SK-N-SH treated with all-trans-retinoic acid at 6 μM for 48 hours (cell line): Measurements from ENCODE around the gene LBHD1.
"Not testable (repeated sequence)": the region's sequence is repeated elsewhere in the genome, so short reads cannot be mapped to it uniquely, and the experiment has no call there.

Experiments used
- ATAC-seq: fragments of 200-7000 bp; cut with Tn5 transposase; 3 replicates; pipeline ENCODE4 v1.9.1; 2020; ENCODE audit warnings: mild to moderate bottlenecking, moderate library complexity
- ARNTL ChIP-seq: fragments of 450-650 bp; formaldehyde crosslinking; IDR thresholded peaks from 2 replicates; pipeline ENCODE4 v1.5.0; 2020; ENCODE audit warnings: low read depth, mild to moderate bottlenecking, moderate library complexity, borderline replicate concordance
- BACH2 ChIP-seq: fragments of 250-450 bp; sonication (Bioruptor Pico); IDR thresholded peaks from 2 replicates; pipeline ENCODE4 v1.9.0; 2021; ENCODE audit warnings: mild to moderate bottlenecking, borderline replicate concordance
- CSDC2 ChIP-seq: fragments of 250-450 bp; sonication (Bioruptor Pico); IDR thresholded peaks from 2 replicates; pipeline ENCODE4 v1.5.0; 2020; ENCODE audit warnings: mild to moderate bottlenecking, moderate library complexity
- ESRRG ChIP-seq: fragments of 250-450 bp; sonication (Bioruptor Pico); IDR thresholded peaks from 2 replicates; pipeline ENCODE4 v1.6.1; 2021; ENCODE audit warnings: mild to moderate bottlenecking
- GLIS3 ChIP-seq: fragments of 250-450 bp; sonication (Bioruptor Pico); IDR thresholded peaks from 2 replicates; pipeline ENCODE4 v1.5.0; 2020; ENCODE audit warnings: mild to moderate bottlenecking, moderate library complexity
- ISL1 ChIP-seq: fragments of 250-450 bp; sonication (Bioruptor Pico); IDR thresholded peaks from 2 replicates; pipeline ENCODE4 v2.1.2; 2022; ENCODE audit warnings: mild to moderate bottlenecking, moderate library complexity
- PPARA ChIP-seq: fragments of 250-450 bp; sonication (Bioruptor Pico); IDR thresholded peaks from 2 replicates; pipeline ENCODE4 v1.5.0; 2020; ENCODE audit warnings: mild to moderate bottlenecking, borderline replicate concordance
- RARB ChIP-seq: fragments of 250-450 bp; sonication (Bioruptor Pico); IDR thresholded peaks from 2 replicates; pipeline ENCODE4 v1.8.0; 2021; ENCODE audit warnings: mild to moderate bottlenecking, moderate library complexity
- SNAI2 ChIP-seq: fragments of 250-450 bp; sonication (Bioruptor Pico); IDR thresholded peaks from 2 replicates; pipeline ENCODE4 v1.5.0; 2020; ENCODE audit warnings: mild to moderate bottlenecking, moderate library complexity
- TCF4 ChIP-seq: fragments of 250-450 bp; sonication (Bioruptor Pico); IDR thresholded peaks from 2 replicates; pipeline ENCODE4 v1.8.0; 2021; ENCODE audit warnings: mild to moderate bottlenecking, moderate library complexity, borderline replicate concordance
- TOX ChIP-seq: fragments of 250-450 bp; sonication (Bioruptor Pico); IDR thresholded peaks from 2 replicates; pipeline ENCODE4 v1.8.0; 2021; ENCODE audit warnings: mild to moderate bottlenecking, moderate library complexity, borderline replicate concordance
- ZFP3 ChIP-seq: fragments of 250-450 bp; sonication (Bioruptor Pico); IDR thresholded peaks from 2 replicates; pipeline ENCODE4 v1.5.0; 2020; ENCODE audit warnings: mild to moderate bottlenecking, moderate library complexity
- ZFP30 ChIP-seq: fragments of 450-650 bp; formaldehyde crosslinking; IDR thresholded peaks from 2 replicates; pipeline ENCODE4 v1.5.0; 2022; ENCODE audit warnings: mild to moderate bottlenecking, moderate library complexity
- ZNF565 ChIP-seq: fragments of 450-650 bp; formaldehyde crosslinking; conservative IDR thresholded peaks from 2 replicates; pipeline ENCODE4 v1.5.0; 2020; ENCODE audit warnings: low read depth, mild to moderate bottlenecking, moderate library complexity
- ZNF70 ChIP-seq: fragments of 450-650 bp; formaldehyde crosslinking; IDR thresholded peaks from 2 replicates; pipeline ENCODE4 v1.5.0; 2020; ENCODE audit warnings: mild to moderate bottlenecking, moderate library complexity
- ZNF8 ChIP-seq: fragments of 450-650 bp; formaldehyde crosslinking; IDR thresholded peaks from 2 replicates; pipeline ENCODE4 v1.5.0; 2020; ENCODE audit warnings: mild to moderate bottlenecking, moderate library complexity
- TF ChIP-seq, protein P1 (sequence below): fragments of 250-450 bp; sonication (Bioruptor Pico); IDR thresholded peaks from 2 replicates; pipeline ENCODE4 v1.8.0; 2021; ENCODE audit warnings: low read depth, mild to moderate bottlenecking, moderate library complexity, borderline replicate concordance
- TF ChIP-seq, protein P2 (sequence below): fragments of 250-450 bp; sonication (Bioruptor Pico); IDR thresholded peaks from 2 replicates; pipeline ENCODE4 v1.5.0; 2020; ENCODE audit warnings: mild to moderate bottlenecking, moderate library complexity
- TF ChIP-seq, protein P3 (sequence below): fragments of 250-450 bp; sonication (Bioruptor Pico); IDR thresholded peaks from 2 replicates; pipeline ENCODE4 v1.8.0; 2020; ENCODE audit warnings: mild to moderate bottlenecking, moderate library complexity, borderline replicate concordance
- TF ChIP-seq, protein P4 (sequence below): fragments of 250-450 bp; sonication (Bioruptor Pico); IDR thresholded peaks from 2 replicates; pipeline ENCODE4 v1.5.1; 2021; ENCODE audit warnings: mild to moderate bottlenecking, moderate library complexity

LBHD1 gene

DNA sequence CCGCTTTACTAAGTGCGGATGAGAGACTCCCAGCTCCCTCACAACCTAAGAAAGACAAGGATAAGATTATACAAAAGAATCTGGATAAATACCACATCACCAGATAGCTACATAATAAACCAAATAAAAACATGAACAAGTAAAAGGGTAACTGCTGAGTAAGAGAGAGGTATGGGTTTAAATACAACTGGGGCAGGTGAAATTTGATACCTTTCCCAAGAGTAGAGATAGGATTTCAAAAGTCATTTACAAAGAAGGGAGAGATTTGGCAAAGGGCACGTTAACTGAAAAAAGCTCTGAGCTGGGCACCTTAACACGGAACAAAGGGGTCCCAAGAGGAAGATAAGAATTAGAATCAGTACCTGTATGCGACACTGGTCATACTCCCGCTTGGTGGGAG is 5.1 kb upstream of the LBHD1 start:
- no peak for ATAC-seq
- TF ChIP-seq, protein P1, sequence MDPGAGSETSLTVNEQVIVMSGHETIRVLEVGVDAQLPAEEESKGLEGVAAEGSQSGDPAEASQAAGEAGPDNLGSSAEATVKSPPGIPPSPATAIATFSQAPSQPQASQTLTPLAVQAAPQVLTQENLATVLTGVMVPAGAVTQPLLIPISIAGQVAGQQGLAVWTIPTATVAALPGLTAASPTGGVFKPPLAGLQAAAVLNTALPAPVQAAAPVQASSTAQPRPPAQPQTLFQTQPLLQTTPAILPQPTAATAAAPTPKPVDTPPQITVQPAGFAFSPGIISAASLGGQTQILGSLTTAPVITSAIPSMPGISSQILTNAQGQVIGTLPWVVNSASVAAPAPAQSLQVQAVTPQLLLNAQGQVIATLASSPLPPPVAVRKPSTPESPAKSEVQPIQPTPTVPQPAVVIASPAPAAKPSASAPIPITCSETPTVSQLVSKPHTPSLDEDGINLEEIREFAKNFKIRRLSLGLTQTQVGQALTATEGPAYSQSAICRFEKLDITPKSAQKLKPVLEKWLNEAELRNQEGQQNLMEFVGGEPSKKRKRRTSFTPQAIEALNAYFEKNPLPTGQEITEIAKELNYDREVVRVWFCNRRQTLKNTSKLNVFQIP (CRISPR knock-in tag): no peak
- no peak for TF ChIP-seq SNAI2 (CRISPR knock-in tag)
- no peak for TF ChIP-seq CSDC2 (CRISPR knock-in tag)
- no peak for TF ChIP-seq RARB
- TF ChIP-seq, protein P2, sequence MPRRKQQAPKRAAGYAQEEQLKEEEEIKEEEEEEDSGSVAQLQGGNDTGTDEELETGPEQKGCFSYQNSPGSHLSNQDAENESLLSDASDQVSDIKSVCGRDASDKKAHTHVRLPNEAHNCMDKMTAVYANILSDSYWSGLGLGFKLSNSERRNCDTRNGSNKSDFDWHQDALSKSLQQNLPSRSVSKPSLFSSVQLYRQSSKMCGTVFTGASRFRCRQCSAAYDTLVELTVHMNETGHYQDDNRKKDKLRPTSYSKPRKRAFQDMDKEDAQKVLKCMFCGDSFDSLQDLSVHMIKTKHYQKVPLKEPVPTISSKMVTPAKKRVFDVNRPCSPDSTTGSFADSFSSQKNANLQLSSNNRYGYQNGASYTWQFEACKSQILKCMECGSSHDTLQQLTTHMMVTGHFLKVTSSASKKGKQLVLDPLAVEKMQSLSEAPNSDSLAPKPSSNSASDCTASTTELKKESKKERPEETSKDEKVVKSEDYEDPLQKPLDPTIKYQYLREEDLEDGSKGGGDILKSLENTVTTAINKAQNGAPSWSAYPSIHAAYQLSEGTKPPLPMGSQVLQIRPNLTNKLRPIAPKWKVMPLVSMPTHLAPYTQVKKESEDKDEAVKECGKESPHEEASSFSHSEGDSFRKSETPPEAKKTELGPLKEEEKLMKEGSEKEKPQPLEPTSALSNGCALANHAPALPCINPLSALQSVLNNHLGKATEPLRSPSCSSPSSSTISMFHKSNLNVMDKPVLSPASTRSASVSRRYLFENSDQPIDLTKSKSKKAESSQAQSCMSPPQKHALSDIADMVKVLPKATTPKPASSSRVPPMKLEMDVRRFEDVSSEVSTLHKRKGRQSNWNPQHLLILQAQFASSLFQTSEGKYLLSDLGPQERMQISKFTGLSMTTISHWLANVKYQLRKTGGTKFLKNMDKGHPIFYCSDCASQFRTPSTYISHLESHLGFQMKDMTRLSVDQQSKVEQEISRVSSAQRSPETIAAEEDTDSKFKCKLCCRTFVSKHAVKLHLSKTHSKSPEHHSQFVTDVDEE (CRISPR knock-in tag): no peak
- no peak for TF ChIP-seq TOX (CRISPR knock-in tag)
- TF ChIP-seq TCF4 (CRISPR knock-in tag): no peak
- TF ChIP-seq, protein P3, sequence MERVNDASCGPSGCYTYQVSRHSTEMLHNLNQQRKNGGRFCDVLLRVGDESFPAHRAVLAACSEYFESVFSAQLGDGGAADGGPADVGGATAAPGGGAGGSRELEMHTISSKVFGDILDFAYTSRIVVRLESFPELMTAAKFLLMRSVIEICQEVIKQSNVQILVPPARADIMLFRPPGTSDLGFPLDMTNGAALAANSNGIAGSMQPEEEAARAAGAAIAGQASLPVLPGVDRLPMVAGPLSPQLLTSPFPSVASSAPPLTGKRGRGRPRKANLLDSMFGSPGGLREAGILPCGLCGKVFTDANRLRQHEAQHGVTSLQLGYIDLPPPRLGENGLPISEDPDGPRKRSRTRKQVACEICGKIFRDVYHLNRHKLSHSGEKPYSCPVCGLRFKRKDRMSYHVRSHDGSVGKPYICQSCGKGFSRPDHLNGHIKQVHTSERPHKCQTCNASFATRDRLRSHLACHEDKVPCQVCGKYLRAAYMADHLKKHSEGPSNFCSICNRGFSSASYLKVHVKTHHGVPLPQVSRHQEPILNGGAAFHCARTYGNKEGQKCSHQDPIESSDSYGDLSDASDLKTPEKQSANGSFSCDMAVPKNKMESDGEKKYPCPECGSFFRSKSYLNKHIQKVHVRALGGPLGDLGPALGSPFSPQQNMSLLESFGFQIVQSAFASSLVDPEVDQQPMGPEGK (CRISPR knock-in tag): no peak
- TF ChIP-seq ZFP30 (CRISPR knock-in tag): no peak
- no peak for TF ChIP-seq ZNF565
- no peak for TF ChIP-seq ARNTL (CRISPR knock-in tag)
- TF ChIP-seq ESRRG: no peak
- no peak for TF ChIP-seq BACH2 (CRISPR knock-in tag)
- no peak for TF ChIP-seq ISL1 (CRISPR knock-in tag)
- TF ChIP-seq, protein P4, sequence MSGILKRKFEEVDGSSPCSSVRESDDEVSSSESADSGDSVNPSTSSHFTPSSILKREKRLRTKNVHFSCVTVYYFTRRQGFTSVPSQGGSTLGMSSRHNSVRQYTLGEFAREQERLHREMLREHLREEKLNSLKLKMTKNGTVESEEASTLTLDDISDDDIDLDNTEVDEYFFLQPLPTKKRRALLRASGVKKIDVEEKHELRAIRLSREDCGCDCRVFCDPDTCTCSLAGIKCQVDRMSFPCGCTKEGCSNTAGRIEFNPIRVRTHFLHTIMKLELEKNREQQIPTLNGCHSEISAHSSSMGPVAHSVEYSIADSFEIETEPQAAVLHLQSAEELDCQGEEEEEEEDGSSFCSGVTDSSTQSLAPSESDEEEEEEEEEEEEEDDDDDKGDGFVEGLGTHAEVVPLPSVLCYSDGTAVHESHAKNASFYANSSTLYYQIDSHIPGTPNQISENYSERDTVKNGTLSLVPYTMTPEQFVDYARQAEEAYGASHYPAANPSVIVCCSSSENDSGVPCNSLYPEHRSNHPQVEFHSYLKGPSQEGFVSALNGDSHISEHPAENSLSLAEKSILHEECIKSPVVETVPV: no peak
- TF ChIP-seq GLIS3: no peak
- no peak for TF ChIP-seq ZNF70 (CRISPR knock-in tag)
- TF ChIP-seq ZFP3: no peak
- no peak for TF ChIP-seq ZNF8 (CRISPR knock-in tag)
- TF ChIP-seq PPARA: no peak

DNA sequence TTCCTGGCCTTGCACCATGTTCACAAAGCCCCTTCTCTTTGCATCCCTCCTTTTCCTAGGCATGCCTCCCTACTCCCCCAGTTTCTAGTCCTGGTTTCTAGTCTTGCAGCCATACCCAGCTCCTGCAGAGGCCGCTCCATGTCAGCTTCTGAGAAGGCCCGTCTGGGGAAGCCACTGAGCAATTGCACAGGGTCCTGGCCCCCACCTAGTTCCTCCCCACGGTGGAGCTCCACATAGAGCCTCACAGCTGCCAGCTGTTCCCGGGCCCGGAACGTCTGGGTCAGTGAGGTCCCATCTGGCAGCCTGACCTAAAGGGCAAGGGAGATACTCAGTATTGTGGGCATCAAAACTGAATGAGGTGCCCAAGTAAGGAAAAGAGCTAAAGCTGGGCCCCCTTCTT is 4.6 kb upstream of the LBHD1 start:
- TF ChIP-seq RARB: no peak
- TF ChIP-seq TCF4 (CRISPR knock-in tag): no peak
- TF ChIP-seq, protein P3 (CRISPR knock-in tag): no peak
- TF ChIP-seq, all 23 proteins: peak for 0
- no peak for ATAC-seq

DNA sequence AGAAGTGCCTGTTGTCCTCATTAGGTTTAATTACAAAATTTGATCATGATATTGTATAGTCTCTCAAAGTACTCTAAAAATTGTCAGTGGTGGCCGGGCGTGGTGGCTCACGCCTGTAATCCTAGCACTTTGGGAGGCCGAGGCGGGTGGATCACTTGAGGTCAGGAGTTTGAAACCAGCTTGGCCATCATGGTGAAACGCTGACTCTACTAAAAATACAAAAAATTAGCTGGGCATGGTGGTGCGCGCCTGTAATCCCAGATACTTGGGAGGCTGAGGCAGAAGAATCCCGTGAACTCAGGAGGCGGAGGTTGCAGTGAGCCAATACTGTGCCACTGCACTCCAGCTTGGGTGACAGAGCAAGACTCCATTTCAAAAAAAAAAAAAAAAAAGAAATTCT is 3.3 kb upstream of the LBHD1 start:
- not testable (repeated sequence) for ATAC-seq

DNA sequence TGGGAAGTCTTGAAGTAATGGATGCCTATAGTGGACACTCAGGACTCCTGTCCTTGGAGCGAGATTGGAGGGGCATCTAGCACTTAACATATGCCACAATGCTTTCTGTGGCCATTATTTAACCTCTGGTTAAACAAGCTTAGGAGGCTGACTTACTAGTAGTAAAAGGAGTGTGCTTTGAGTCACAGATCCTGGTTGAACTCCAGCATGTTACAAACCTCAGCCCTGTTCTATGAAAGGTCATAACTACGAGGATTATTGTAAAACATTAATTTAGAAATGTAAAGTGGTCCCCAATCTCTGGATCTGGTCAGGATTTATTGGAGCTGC is 1.1 kb upstream of the LBHD1 start:
- TF ChIP-seq, protein P4: no peak
- TF ChIP-seq CSDC2 (CRISPR knock-in tag) (no peak), ZFP30 (CRISPR knock-in tag) (no peak), SNAI2 (CRISPR knock-in tag) (no peak), BACH2 (CRISPR knock-in tag) (no peak)
- TF ChIP-seq, protein P2 (CRISPR knock-in tag): no peak
- TF ChIP-seq, all 23 proteins: peak for 0
- no peak for ATAC-seq
